Measurements from ENCODE around the gene MIS12.

MIS12 gene

DNA sequence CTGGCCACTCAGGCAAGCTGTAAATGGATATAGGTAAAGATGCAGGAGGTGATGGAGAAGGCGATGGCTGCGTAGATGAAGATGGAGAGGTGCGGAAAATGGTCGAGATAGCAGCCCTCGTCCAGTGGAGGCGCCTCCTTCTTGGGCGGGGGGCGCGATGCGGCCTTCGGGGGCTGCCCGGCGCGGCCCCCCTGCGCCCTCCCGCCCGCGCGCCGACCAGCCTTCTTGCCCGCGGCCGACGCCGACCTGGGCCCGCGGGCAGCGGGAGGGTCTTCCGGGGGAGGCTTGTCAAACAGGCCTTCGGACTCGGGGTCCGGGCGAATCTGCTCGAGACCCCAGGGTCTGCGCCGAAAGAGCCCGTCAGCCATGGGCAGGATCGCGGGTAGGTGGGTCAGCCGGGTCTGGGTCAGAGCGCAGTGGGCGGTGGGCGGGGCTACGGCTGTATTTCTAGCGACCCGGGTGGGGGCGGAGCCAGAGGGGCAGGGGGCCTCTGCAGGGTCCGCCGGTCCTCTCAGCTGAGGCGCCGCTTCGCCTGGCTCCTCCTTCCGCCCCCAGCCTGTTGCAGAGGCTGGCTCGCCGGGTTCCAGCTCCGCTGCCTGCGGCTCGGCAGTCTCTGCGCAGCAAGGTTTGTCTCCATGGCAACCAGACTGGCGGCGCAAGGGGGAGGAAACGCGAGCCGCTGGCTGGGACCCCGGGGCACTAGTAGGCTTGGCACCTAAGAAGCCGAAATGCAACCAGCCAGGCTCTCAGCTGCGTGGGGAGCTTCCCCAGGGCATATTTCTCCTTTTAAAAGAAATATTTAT is 14.4 kb downstream of the MIS12 start:
- peak in 1 of 2 donors; percentile 16 for DNase-seq

DNA sequence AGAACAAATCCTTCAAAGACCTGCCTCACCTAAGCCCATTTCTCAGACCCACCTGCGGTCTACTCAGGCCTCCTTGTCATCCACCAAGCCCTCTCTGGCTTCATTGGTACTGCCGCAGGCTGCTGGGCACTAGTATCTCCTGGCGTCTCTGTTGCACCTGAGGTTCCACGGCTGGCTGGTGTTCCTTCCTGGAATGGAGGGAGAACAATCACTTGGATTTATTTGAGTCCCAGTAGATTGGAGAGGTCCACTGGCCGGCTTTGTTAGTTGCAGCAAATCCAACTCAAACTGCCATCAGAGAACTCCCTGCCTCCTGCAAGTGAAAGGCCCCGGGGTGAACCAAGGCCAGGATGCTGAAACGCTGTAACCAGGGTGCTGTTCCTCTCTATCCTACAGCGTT is 15.3 kb downstream of the MIS12 start:
- DNase-seq = no peak

DNA sequence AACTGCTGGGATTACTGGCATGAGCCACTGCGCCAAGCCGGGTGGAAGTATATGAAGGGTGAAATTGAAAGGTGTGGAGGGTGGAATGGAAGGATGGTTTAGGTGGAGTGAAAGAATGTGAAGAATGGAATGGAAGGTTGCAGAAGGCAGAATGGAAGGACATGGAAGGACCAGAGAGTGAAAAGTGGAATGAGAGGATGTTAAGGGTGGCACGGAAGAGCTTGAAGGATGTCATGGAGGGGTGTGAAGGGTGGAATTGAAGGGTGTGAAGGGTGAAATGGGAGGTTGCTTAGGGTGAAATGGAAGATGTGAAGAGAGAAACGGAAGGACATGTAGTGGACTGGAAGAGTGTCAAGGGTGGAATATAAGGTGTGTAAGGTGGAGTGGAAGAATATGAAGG is 16.2 kb downstream of the MIS12 start:
- DNase-seq = no peak

DNA sequence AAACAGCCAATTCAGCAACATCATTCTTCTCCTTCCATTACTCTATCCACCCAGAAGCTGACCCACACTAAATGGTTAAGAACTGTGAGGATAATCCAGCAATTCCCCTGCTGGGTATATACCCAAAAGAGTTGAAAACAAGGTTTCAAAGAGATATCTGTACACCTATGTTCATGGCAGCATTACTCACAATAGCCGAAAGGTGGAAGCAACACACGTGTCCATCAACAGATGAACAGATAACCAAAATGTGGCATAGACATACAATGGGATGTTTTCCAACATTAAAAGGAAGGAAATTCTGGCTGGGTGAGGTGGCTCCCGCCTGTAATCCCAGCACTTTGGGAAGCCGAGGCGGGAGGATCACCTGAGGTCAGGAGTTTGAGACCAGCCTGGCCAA is 19.9 kb downstream of the MIS12 start:
- DNase-seq = no peak

DNA sequence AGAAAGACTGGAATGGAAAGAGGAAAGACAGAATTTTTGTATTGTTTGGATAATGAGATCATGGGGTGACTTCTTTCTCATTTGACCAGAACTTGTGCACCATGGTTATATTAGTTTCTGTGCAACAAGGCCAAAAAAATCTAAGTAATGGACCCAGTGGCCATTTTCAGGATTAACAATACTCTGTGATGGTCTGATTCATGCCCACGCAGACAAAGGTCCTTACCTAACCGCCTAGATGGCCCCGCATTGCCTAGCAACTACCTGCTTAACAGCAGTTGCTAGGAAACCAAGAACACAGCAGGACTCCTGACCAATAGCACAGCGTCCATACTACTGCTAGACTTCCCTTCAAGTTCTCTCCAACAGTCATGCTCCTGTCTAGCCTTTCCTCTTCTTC is 22.4 kb downstream of the MIS12 start:
- no peak for DNase-seq

DNA sequence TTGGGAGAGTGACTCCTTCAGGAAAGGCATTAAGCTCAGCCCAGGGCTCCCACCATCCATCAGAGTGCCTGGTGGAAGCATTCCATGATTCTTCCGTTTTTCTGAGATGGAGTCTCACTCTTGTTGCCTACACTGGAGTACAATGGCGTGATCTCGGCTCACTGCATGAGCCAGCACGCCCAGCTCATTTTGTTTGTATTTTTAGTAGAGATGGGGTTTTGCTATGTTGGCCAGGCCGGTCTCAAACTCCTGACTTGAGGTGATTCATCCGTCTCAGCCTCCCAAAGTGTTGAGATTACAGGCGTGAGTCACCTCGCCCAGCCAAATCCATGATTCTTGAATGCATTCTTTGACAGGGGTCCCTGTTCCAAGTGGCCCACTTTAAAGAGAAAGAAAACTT is 23.1 kb downstream of the MIS12 start:
- no peak for DNase-seq

DNA sequence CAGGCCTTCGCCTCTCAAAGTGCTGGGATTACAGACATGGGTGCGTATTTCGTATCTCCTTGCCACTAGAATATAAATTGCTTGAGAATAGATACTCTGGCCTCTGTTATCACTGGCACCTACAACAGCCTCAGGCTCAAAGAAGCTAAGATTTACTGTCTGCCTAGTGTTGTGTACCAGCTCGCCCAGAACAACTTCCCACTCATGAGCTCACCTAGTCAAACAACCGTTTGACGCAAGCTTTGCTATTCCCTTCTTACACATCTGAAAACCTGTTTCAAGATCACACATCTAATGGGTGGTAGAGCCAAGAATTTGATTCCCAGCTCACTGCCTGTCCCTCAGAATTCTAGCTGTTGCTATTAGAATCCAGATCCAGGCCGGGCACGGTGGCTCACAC is 24.4 kb downstream of the MIS12 start:
- no peak for DNase-seq

DNA sequence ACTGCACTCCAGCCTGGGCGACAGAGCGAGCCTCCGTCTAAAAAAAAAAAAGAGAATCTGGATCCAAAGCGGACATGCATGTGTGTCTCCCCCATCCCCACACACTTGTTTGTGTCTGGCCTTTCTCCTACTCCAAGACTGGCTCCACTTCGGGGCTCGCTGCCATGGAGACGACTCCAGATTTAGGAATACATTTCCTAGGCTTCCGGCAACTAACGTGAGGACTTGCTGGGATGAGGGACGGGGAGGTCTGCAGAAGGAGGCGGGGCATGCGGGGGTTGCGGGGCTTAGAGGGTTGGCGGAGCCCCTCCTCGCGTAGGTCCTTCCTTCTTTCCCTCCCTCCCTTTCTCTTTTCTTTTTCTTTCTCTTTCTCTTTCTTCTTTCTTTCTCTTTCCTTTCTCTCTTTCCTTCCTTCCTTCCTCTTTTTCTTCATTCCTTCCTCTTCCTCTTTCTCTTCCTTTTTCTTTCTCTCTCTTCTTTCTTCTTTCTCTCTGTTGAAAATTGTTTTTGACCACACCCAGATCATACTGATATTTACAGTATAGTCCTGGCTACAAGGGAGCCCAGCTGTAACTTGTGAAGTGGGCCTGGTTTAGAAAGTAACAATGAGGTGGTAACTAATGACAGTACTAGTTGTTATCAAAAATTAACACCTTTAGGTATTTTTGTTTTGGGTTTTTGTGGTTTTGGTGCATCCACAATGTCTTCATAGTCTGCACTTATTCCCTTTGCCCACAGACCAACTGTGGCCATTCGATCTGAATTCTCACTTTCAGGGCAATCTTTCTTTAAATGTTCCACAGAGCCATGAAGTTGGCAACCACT is 25.2 kb downstream of the MIS12 start:
- DNase-seq = no peak

DNA sequence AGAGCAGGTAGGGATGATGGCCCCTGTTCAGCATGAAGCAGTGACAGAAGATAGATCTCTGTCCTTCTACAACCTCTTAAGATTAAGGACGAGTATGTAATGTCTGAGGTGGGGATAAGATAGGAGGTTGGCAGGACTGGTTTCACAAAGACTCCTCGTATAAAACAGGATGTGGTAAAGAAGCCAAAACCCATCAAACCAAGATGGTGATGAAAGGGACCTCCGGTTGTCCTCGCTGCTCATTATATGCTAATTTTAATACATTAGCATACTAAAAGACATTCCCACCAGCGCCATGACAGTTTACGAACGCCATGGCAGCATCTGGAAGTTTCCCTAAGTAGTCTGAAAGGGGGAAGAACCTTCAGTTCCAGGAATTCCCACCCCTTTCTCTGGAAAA is 27.3 kb downstream of the MIS12 start:
- no peak for DNase-seq

DNA sequence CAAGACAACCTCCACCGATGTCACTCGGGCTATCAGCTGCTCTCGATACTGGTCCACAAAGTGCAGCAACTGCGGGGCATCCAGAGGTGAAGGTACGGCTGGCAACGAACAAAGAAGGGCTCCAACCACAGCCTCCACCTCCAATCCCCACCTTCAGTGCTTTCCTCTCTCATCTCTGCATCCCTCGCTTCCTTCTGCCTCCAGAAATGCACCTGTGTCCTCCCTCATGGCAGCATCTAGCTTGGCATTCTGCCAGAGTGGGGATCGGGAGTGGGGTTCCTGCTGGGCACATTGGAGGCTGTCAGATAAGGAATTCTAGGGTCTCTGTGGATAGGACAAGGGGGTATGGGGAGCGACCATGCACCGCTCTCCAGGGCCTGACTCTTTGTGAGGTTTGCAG is 28.6 kb downstream of the MIS12 start:
- no peak for DNase-seq

DNA sequence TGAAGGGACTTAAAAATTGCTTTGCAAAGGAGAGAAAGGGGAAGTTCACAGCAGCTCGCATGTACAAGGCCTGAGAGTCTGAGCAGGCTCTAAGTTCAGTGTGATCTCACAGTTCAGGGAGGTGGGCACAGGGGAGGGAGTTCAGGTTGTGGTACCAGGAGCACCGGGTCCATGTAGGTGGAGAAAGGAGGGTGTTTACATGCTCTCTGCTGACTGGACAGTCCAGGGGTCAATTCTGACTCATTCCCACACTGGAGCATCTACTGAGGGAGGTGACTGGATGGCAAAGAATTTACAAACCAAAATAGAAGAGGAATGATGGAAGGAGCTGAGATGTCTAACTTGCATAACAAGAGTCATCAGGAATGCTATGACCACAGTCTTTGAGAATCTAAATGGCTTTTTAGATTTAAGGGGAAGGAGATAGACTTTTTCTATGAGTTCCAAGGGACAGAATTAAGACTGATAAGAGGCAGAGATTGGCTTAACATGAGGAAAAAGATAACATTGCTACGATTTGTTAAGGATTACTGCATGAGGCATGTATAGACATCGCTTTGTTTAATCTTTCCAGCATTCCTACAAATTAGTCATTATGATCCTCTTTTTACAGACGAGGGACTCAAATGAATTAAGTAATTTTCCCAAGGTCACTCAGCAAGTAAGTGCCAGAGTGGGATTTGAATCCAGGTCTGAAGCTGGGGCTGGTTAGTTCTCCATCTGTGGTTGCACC is 29.9 kb downstream of the MIS12 start:
- no peak for DNase-seq

DNA sequence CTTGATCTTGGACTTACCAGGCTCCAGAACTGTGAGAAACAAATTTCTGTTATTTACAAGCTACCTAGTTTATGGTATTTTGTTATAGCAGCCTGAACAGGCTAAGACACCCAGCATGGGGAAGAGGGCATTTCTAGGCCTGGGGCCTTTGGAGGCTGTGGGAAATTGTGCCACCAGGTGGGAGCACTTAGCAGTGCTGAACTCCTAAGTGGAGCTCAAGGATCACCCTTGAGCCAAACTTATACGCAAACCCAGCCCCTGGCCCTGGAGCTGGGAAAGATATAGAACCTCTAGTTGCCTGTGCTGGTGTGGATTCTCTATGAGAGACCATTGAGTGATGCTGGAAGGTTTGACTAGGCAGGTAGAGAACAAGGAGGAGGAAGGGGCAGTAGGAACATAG is 36.1 kb downstream of the MIS12 start:
- DNase-seq = no peak

DNA sequence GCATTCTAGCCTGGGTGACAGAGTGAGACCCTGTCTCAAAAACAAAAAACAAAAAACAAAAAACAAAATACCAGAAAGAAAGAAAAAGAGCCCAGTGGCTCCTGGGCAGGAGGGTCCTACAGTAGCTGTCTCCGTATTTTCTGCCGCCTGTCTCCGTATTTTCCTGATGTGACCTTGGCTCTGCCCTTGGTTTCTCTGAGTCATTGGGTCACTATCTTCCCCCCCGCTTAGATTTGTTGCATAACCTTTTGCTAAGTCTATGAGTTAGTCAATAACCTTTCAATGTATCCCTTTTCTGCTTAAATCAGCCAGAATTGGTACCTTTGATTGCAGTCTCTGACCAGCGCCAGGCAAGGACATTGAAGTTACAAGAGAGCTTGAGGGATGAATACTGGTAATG is 36.9 kb downstream of the MIS12 start:
- no peak for DNase-seq

DNA sequence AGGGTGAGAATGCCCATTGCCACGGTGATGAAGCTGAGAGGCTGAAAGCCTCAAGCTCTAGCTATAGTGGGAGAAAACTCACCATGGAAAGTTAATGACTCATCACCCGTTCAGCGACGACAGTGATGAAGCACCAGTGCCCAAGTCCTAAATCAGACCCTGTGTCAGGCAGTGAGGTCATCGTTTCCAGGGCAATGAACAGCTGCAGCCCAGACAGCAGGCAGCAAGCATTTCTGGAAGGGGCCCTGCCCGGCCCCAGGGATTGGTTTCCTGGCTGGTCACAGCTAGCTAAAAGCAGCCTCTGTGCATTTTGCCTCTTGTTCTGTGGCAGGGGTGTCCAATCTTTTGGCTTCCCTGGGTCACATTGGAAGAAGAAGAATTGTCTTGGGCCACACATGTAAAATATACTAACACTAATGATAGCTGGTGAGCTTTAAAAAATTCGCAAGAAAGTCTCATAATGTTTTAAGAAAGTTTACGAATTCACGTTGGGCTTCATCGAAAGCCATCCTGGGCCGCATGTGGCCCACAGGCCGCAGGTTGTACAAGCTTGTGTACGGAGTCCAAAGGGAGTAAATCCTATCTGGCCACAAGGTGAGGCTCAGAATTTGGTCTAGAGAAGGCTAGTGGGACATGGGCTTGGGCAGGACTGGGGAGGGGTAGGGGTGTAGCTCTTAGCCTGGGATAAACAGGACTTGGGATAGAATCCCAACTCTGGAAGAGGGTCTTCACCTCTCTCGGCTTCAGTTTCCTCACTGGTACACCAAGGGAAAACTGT is 40.6 kb downstream of the MIS12 start:
- peak; percentile 21 to 53 for DNase-seq

DNA sequence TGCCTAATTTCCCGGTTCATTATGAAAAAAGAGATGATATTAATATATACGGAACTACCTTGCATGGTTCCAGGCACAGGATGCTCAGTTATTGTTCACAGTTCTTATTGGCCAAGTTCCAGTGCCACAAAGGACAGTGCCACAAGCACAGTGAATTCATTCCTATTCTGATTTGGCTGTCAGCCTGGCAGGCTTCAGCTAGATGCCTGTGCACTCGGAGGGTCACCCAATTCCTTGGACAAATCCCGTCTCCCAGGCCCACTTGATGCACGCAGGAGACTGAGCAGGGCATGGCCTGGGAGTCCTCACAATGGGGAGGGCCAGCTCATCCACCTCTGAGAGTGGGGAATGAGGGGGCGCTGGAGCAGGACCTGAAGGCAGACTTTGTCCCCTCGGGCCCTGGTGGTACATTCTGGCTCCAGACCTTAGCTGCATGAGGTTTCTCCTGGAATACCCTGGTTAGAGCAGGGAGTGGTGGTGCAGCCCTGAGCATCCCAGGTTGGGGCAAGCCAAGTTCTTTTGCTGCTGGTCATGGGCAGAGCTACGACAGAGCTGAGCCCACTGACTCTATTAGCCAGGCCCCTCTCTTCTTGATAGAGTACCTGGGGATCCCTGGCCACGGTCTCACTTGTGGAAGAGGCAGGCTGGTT is 41.4 kb downstream of the MIS12 start:
- DNase-seq = no peak

DNA sequence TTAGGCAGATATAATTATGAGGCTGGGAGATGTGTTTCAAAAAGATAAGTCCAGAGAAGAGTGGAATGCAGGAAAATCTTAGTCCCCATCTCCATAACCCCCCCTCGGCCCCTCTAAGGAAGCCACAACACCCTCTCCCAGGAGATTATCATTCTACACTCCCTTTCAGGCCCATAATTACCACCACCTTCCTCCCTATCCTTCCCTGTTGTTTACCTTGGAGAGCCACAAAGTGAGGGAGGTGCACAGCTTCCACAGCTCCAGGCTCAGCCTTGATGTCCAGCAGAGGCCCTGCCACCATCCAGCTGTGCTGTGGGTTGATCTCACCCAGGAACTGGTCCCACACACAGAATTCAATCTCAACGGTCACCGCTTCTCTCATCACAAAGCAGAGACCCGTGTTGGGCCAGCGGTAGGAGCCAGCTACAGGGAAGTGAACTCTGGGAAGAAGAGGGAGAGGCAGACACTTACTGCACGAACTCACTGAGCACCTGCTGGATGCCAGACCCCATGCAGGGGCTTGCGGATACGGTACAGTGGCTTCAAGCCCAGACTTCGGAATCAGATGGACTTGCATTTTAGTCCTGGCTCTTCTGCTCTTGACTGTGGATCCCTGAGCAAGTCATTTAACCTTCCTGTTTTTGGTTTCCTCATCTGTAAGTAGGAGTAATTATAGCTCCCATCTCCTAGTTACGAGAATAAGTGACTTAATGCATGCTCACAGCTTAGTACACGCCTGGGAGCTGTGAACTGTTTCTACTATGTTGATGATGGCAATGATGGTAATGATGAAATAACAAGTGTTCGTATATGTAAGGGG is 44.1 kb downstream of the MIS12 start:
- DNase-seq = peak; percentile 3 to 45

DNA sequence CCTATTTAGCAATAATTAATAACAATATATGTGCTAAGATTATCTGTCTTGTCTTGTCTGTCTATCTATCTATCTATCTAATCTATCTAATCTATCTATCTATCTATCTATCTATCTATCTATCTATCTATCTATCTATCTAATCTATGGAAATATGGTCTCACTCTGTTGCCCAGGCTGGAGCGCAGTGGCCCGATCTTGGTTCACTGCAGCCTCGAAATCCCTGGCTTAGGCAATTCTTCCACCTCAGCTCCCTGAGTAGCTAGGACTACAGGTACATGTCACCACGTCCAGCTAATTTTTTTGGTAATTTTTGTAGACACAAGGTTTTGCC is 44.7 kb downstream of the MIS12 start:
- DNase-seq = no peak

DNA sequence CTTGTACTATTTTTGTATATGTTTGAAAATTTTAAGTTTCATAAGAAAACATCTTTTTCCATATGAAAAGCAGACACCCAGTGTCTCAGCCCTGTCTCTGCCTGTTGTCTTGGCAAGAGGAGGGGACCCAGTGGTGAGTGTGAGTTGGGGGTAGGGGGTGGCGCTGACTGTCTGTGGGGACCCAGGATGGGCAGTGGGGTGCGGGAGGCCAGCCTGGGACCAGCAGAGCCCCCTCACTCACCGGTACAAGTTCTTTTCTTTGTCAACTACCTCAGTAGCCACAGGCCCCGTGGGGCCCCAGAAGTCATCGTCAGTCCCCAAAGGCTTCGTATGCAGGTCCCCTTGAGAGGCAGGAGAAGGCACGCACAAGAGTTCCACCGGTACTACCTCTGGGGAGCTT is 46.2 kb downstream of the MIS12 start:
- DNase-seq = no peak

DNA sequence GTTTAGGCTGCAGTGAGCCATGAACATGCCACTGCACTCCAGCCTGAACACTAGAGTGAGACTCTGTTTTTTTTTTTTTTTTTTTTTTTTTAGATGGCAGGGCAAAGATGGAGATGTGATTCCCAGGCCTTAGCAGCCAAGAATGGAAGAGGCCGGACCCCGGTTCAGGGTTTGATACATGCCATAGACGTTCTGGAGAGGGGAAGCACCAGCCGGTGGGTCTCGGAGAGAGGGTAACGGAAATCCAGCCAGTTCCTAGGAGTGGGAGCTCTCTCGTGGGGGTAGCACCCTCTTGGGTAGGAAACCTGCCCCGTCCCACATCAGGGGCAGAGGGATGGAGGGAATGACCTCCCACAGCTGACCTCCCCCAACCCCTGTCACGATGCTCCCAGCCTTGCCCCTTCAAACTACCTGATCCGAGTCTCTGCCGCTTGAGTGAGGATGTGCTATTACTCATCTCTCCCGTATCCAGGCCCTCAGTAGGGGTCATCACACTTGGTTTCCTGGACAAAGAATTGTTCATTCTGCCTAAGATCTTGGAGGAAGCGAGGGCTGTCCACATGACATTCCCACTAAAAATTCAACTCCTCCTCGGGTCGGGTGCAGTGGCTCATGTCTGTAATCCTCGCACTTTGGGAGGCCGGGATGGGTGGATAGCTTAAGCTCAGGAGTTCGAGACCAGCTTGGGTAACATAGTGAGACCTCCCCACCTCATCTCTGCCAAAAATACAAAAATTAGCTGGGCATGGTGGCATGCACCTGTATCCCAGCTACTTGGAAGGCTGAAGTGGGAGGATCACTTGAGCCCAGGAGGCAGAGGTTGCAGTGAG is 47.3 kb downstream of the MIS12 start:
- no peak for DNase-seq

DNA sequence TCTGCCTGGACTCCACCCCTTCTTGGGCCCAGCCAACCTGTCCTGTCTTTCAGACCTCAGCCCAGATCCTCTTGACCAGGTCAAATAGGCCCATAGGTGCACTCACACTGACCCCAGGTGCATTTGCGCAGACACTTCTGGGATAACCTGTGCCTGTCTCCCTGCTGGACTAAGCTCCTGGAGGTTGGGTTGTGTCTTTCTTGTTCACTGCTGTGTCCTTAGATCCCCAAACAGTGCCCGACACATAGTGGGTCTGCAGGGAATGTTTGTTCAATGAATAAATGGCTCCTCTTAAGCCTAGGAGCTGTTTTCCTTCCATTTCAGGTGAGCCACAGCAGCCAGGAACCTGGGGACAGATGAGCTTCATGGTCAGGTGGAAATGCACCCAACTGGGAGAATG is 49.1 kb downstream of the MIS12 start:
- DNase-seq = no peak

All from inflammatory macrophage treated with lipopolysaccharide for 1 hour (primary cell).